ENCODE data around the gene DNAJC15. TPM values are rescaled to one million over a fixed set of nuclear protein-coding genes. Genes with fewer than 3 reads are reported as not detected.

The DNAJC15 gene
- total RNA-seq, 2 donors from 2014 or later = 1.4 to 8.2 TPM

DNA sequence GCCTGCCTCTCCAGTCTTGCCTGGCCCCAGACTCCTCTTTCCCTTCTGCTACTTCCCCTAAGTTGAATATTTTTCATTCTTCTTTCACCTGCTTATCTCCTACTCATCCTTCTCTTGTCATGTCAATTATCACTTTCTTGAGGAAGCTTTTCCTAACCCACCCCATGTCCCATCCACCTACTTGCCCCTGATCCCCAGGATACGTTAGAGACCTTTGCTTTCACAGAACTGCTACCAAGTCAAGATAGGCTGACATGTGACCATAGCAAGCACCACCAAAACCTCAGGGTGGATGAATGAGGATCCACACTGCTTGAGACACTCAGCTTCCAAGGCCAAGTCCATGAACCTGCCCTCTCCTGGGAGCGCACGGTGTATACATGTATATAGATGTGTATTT, 131.5 kb downstream of the DNAJC15 start:
- intact Hi-C loops (cut with DNase I) = no loop called here
- no peak overlapping the region for H3K4me3 ChIP-seq
- no peaks in the 10 kb centered on the region for H3K9me3 ChIP-seq
- no peaks in the 10 kb centered on the region for H3K27me3 ChIP-seq (replicated peaks; ENCODE audit: insufficient read depth)
- 90% methylated on average over 3 of the region's 3 CpGs for WGBS
- H3K4me1 ChIP-seq (replicated peaks) = no peaks in the 10 kb centered on the region
- no peak for TF ChIP-seq POLR2A (IDR thresholded peaks at IDR 0.05)
- TF ChIP-seq POLR2AphosphoS5 (IDR thresholded peaks at IDR 0.05) = no peak
- TF ChIP-seq, protein P1, sequence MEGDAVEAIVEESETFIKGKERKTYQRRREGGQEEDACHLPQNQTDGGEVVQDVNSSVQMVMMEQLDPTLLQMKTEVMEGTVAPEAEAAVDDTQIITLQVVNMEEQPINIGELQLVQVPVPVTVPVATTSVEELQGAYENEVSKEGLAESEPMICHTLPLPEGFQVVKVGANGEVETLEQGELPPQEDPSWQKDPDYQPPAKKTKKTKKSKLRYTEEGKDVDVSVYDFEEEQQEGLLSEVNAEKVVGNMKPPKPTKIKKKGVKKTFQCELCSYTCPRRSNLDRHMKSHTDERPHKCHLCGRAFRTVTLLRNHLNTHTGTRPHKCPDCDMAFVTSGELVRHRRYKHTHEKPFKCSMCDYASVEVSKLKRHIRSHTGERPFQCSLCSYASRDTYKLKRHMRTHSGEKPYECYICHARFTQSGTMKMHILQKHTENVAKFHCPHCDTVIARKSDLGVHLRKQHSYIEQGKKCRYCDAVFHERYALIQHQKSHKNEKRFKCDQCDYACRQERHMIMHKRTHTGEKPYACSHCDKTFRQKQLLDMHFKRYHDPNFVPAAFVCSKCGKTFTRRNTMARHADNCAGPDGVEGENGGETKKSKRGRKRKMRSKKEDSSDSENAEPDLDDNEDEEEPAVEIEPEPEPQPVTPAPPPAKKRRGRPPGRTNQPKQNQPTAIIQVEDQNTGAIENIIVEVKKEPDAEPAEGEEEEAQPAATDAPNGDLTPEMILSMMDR (IDR thresholded peaks at IDR 0.05) = no peak
- no peak for DNase-seq (ENCODE audit: low spot score)
- H3K36me3 ChIP-seq = no peaks in the 10 kb centered on the region
- H3K27ac ChIP-seq = no peak overlapping the region

DNA sequence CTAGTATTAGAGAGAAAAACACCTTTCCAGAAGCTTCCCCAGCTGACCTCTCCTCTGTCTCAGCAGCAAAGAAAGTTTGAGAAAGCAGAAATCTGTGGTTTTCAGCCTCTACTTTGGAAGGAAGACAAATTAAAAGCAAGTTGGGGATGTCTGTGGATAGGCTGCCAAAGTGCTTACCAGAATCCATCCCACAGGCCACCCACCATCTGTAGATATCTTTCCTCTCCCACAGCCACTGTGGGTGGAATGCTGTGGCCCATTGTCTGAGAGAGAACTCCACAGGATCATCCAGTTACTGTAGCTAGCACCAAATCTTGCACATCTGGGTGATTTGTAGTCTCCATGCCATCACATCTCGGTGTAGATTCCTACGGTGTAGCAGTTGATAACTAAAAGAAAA, 133.5 kb downstream of the DNAJC15 start:
- Histone ChIP-seq H3K9me3 (no peaks in the 10 kb centered on the region), H3K4me3 (no peak overlapping the region), H3K4me1 (replicated peaks) (no peaks in the 10 kb centered on the region), H3K27me3 (replicated peaks; ENCODE audit: insufficient read depth) (no peaks in the 10 kb centered on the region), H3K27ac (no peak overlapping the region), H3K36me3 (no peaks in the 10 kb centered on the region)
- no peak for DNase-seq (ENCODE audit: low spot score)
- 95% methylated on average over 2 of the region's 2 CpGs for WGBS
- intact Hi-C loops (cut with DNase I) = no loop called here
- TF ChIP-seq POLR2A (IDR thresholded peaks at IDR 0.05) = no peak
- TF ChIP-seq POLR2AphosphoS5 (IDR thresholded peaks at IDR 0.05) = no peak
- TF ChIP-seq, protein P1 (IDR thresholded peaks at IDR 0.05) = no peak

DNA sequence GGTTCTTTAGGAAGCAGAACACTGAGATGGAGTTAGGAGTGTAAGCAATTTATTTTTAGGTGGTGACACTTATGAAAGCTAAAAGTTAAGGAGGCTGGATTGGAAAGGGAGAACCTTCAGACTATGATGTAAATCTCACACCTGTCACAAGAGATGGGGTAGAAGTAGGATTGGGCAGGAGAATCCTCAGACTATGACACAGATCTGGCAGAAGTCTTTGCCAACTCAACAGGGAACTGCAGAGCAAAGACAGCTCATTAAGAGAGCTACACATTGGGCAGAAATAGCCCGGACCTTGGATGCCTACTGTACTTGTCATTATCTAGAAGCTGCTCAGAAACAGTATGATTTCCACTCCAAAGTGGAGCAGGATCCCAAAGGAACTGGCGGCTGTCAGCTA, 134.4 kb downstream of the DNAJC15 start:
- H3K9me3 ChIP-seq = no peaks in the 10 kb centered on the region
- no peaks in the 10 kb centered on the region for H3K36me3 ChIP-seq
- TF ChIP-seq POLR2A (IDR thresholded peaks at IDR 0.05) (no peak), POLR2AphosphoS5 (IDR thresholded peaks at IDR 0.05) (no peak)
- TF ChIP-seq, protein P1 (IDR thresholded peaks at IDR 0.05) = no peak
- no peaks in the 10 kb centered on the region for H3K27me3 ChIP-seq (replicated peaks; ENCODE audit: insufficient read depth)
- intact Hi-C loops (cut with DNase I) = no loop called here
- 61% methylated on average over 2 of the region's 2 CpGs for WGBS
- no peak overlapping the region for H3K27ac ChIP-seq
- H3K4me1 ChIP-seq (replicated peaks) = no peaks in the 10 kb centered on the region
- no peak for DNase-seq (ENCODE audit: low spot score)
- no peak overlapping the region for H3K4me3 ChIP-seq

DNA sequence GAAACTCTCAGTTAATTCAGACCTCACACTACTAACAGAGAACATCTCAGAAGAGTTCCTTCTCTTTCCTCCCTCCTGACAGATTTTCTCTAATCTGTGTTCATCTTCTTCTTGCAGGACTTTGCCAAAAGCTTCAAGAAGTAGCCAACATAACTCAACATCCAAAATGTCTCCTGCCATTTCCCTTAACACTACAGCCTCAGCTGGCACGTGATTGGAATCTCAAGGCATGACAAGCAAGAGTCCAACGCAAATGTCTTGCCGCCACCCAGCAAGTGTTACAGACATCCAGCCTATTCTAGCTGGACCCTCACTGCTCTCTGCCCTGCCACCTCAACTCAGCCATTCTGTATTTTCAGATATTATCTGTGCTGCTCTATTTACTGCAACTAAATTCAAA, 135.1 kb downstream of the DNAJC15 start:
- Histone ChIP-seq H3K36me3 (no peaks in the 10 kb centered on the region), H3K4me3 (no peak overlapping the region), H3K27ac (no peak overlapping the region), H3K9me3 (no peaks in the 10 kb centered on the region), H3K4me1 (replicated peaks) (no peaks in the 10 kb centered on the region), H3K27me3 (replicated peaks; ENCODE audit: insufficient read depth) (no peaks in the 10 kb centered on the region)
- DNase-seq (ENCODE audit: low spot score) = no peak
- 89% methylated on average over 3 of the region's 3 CpGs for WGBS
- no peak for TF ChIP-seq POLR2A (IDR thresholded peaks at IDR 0.05)
- no peak for TF ChIP-seq POLR2AphosphoS5 (IDR thresholded peaks at IDR 0.05)
- TF ChIP-seq, protein P1 (IDR thresholded peaks at IDR 0.05) = no peak
- intact Hi-C loops (cut with DNase I) = no loop called here

DNA sequence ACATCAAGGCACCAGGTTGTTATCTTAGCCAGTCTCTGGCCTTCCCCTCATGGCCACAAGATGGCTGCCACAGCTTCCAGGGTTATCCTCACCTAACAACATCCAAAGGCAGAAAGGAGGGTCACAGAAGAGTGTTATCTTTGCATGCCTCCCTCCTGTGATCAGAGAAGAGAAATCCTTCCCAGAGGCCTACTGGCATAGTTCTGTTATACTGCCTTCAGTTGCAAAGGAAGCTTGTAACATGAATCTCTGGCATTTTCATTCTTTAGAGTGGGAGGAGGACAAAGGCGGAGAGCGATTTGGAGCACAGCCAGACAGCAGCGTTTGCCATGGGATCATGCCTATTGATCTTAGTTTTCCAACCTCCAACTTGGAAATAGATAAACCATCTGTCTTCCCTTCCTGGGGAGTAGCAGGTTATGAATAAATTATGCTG, 135.7 kb downstream of the DNAJC15 start:
- H3K27me3 ChIP-seq (replicated peaks; ENCODE audit: insufficient read depth) = no peaks in the 10 kb centered on the region
- H3K4me1 ChIP-seq (replicated peaks) = no peaks in the 10 kb centered on the region
- intact Hi-C loops (cut with DNase I) = no loop called here
- no peak overlapping the region for H3K27ac ChIP-seq
- TF ChIP-seq POLR2A (IDR thresholded peaks at IDR 0.05) = no peak
- no peak for TF ChIP-seq POLR2AphosphoS5 (IDR thresholded peaks at IDR 0.05)
- TF ChIP-seq, protein P1 (IDR thresholded peaks at IDR 0.05) = no peak
- WGBS = 11% methylated on average over 3 of the region's 3 CpGs
- H3K9me3 ChIP-seq = no peaks in the 10 kb centered on the region
- no peak for DNase-seq (ENCODE audit: low spot score)
- no peaks in the 10 kb centered on the region for H3K36me3 ChIP-seq
- no peak overlapping the region for H3K4me3 ChIP-seq
